ENCODE measurements around the gene BEGAIN. TPM values are rescaled to one million over a fixed set of nuclear protein-coding genes. Genes with fewer than 3 reads are reported as not detected.

Gene BEGAIN
- total and polyA plus RNA-seq, 12 donors: 0.20 to 4.3 (median 0.83) TPM

- Histone ChIP-seq H3K4me1 (no peaks in the 10 kb centered on the region), H3K9me3 (peaks cover 0 to 15% (median 0%) of the 10 kb centered on the region in 11 donors), H3K27me3 (no peaks in the 10 kb centered on the region), H3K4me3 (no peak overlapping the region), H3K36me3 (no peaks in the 10 kb centered on the region), H3K27ac (no peak overlapping the region)
- ATAC-seq (no peak), DNase-seq (no peak)
- intact Hi-C loops (cut with DNase I): no loop called here
- WGBS, 2 donors: 95% methylated on average over 9 of the region's 9 CpGs
- no peak for TF ChIP-seq CTCF (IDR thresholded peaks at IDR 0.05)
Observed at GRCh38 chr14:100498068-100498467, 89.1 kb downstream of the BEGAIN start.

- Histone ChIP-seq H3K9me3 (peaks cover 0 to 15% (median 0%) of the 10 kb centered on the region in 11 donors), H3K4me1 (no peaks in the 10 kb centered on the region), H3K27me3 (no peaks in the 10 kb centered on the region), H3K4me3 (no peak overlapping the region), H3K27ac (no peak overlapping the region), H3K36me3 (no peaks in the 10 kb centered on the region)
- no peak for TF ChIP-seq CTCF (IDR thresholded peaks at IDR 0.05)
- ATAC-seq (no peak), DNase-seq (no peak)
- 93 to 99% methylated on average over 2 of the region's 2 CpGs for WGBS, 2 donors
- intact Hi-C loops (cut with DNase I): no loop called here
Observed at GRCh38 chr14:100495917-100496316, 91.3 kb downstream of the BEGAIN start.

GRCh38 chr14:100494645-100495044, 92.6 kb downstream of the BEGAIN start:
- Histone ChIP-seq H3K9me3 (peaks cover 0 to 15% (median 0%) of the 10 kb centered on the region in 11 donors), H3K36me3 (no peaks in the 10 kb centered on the region), H3K4me1 (no peaks in the 10 kb centered on the region), H3K27me3 (no peaks in the 10 kb centered on the region), H3K4me3 (no peak overlapping the region), H3K27ac (no peak overlapping the region)
- TF ChIP-seq CTCF (IDR thresholded peaks at IDR 0.05): no peak
- intact Hi-C loops (cut with DNase I): no loop called here
- ATAC-seq: no peak
- WGBS, 2 donors: 77 to 81% methylated on average over 4 of the region's 4 CpGs
- DNase-seq: no peak

GRCh38 chr14:100490252-100490651, 97.0 kb downstream of the BEGAIN start:
- Histone ChIP-seq H3K4me1 (no peaks in the 10 kb centered on the region), H3K36me3 (peaks cover 0 to 2% (median 0%) of the 10 kb centered on the region in 9 donors), H3K27ac (no peak overlapping the region), H3K4me3 (no peak overlapping the region), H3K9me3 (peaks cover 0 to 7% (median 0%) of the 10 kb centered on the region in 11 donors), H3K27me3 (no peaks in the 10 kb centered on the region)
- 85 to 89% methylated on average over 4 of the region's 4 CpGs for WGBS, 2 donors
- DNase-seq (no peak), ATAC-seq (no peak)
- intact Hi-C loops (cut with DNase I): no loop called here
- no peak for TF ChIP-seq CTCF (IDR thresholded peaks at IDR 0.05)
